ENCODE results near the gene LYPD8.

GRCh38 chr1:248782416-248783141 lies 27.0 kb upstream of the LYPD8 start:
- TF ChIP-seq CTCF (IDR thresholded peaks at IDR 0.05; ENCODE audit: low read depth, low read length, poor library complexity, severe bottlenecking) (no peak), EZH2phosphoT487 (IDR thresholded peaks at IDR 0.05; ENCODE audit: borderline replicate concordance, low read length) (no peak)

All from DOHH2 (cell line).